ENCODE results near the gene MLXIP. TPM values are rescaled to one million over a fixed set of nuclear protein-coding genes. Genes with fewer than 3 reads are reported as not detected.

Gene MLXIP
- total and polyA plus RNA-seq, 2 of the 13 experiments (the other 11 are each of a cell fraction or from before 2014, with no cell fraction given) = 5.3 to 6.7 TPM

DNA sequence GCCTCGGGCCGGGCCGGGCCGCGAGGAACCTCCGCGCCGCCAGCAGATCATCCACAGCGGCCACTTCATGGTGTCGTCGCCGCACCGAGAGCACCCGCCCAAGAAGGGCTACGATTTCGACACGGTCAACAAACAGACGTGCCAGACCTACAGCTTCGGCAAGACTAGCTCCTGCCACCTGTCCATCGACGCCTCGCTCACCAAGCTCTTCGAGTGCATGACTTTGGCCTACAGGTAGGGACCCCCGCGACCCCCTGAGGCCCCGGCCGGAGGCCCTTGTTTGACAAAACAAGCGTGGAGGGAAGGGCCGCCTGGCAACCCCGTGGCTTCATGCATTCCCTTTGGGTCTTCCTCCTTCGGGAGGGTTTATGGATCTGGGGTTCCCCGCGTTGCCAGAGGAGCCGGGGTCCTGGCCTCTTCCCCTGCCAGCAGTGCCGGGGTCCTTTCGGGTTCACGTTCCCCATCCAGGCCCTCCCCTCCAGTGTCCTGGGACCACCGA, 526 bp downstream of the MLXIP start (continued):
- TF ChIP-seq NFAT5 (CRISPR knock-in tag; IDR thresholded peaks at IDR 0.05) = peak; percentile 88; the same call in 1 of the 2 replicates
- 0 out of 2 replicates have a peak, but pooled peaks have one; percentile 11 for TF ChIP-seq SOX5 (CRISPR knock-in tag; IDR thresholded peaks at IDR 0.05; ENCODE audit: borderline replicate concordance)
- TF ChIP-seq HES4 (CRISPR knock-in tag; IDR thresholded peaks at IDR 0.05; ENCODE audit: borderline replicate concordance) = peak; percentile 95; the same call in 1 of the 2 replicates
- peak; percentile 47; the same call in 1 of the 2 replicates for TF ChIP-seq ZNF12 (CRISPR knock-in tag; IDR thresholded peaks at IDR 0.05)
- no peak for TF ChIP-seq SP1 (IDR thresholded peaks at IDR 0.05)
- no peak for TF ChIP-seq SP1 (CRISPR knock-in tag; IDR thresholded peaks at IDR 0.05)
- TF ChIP-seq ZNF530 (CRISPR knock-in tag; IDR thresholded peaks at IDR 0.05; ENCODE audit: low read depth) = peak; percentile 89
- no peak for TF ChIP-seq SAFB2 (CRISPR knock-in tag; IDR thresholded peaks at IDR 0.05; ENCODE audit: borderline replicate concordance, low read depth)
- TF ChIP-seq CREM (IDR thresholded peaks at IDR 0.05) = no peak
- TF ChIP-seq CREM (CRISPR knock-in tag; IDR thresholded peaks at IDR 0.05) = no peak
- peak; percentile 79; the same call in 1 of the 2 replicates for TF ChIP-seq ZNF274 (CRISPR knock-in tag; IDR thresholded peaks at IDR 0.05)
- no peak for TF ChIP-seq ZNF75D (CRISPR knock-in tag; IDR thresholded peaks at IDR 0.05; ENCODE audit: borderline replicate concordance)
- TF ChIP-seq PTBP1 (IDR thresholded peaks at IDR 0.05; ENCODE audit: low read depth, low read length, poor library complexity, severe bottlenecking) = no peak
- TF ChIP-seq SYNCRIP (IDR thresholded peaks at IDR 0.05; ENCODE audit: insufficient read depth, low read depth, low read length) = no peak
- no peak for TF ChIP-seq DNMT1 (CRISPR knock-in tag; IDR thresholded peaks at IDR 0.05)
- peak; percentile 94 for TF ChIP-seq CCDC6 (CRISPR knock-in tag; IDR thresholded peaks at IDR 0.05)
- TF ChIP-seq ZNF430 (CRISPR knock-in tag; IDR thresholded peaks at IDR 0.05) = peak; percentile 69; the same call in 1 of the 2 replicates
- TF ChIP-seq, protein P1, sequence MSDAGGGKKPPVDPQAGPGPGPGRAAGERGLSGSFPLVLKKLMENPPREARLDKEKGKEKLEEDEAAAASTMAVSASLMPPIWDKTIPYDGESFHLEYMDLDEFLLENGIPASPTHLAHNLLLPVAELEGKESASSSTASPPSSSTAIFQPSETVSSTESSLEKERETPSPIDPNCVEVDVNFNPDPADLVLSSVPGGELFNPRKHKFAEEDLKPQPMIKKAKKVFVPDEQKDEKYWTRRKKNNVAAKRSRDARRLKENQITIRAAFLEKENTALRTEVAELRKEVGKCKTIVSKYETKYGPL (CRISPR knock-in tag; IDR thresholded peaks at IDR 0.05) = peak; percentile 83
- TF ChIP-seq MATR3 (CRISPR knock-in tag; IDR thresholded peaks at IDR 0.05) = no peak
- TF ChIP-seq SP2 (CRISPR knock-in tag; IDR thresholded peaks at IDR 0.05) = no peak
- no peak for TF ChIP-seq SNAPC2 (CRISPR knock-in tag; IDR thresholded peaks at IDR 0.05)
- TF ChIP-seq ZNF124 (CRISPR knock-in tag; IDR thresholded peaks at IDR 0.05) = peak; percentile 32; the same call in 1 of the 2 replicates
- TF ChIP-seq, protein P2, sequence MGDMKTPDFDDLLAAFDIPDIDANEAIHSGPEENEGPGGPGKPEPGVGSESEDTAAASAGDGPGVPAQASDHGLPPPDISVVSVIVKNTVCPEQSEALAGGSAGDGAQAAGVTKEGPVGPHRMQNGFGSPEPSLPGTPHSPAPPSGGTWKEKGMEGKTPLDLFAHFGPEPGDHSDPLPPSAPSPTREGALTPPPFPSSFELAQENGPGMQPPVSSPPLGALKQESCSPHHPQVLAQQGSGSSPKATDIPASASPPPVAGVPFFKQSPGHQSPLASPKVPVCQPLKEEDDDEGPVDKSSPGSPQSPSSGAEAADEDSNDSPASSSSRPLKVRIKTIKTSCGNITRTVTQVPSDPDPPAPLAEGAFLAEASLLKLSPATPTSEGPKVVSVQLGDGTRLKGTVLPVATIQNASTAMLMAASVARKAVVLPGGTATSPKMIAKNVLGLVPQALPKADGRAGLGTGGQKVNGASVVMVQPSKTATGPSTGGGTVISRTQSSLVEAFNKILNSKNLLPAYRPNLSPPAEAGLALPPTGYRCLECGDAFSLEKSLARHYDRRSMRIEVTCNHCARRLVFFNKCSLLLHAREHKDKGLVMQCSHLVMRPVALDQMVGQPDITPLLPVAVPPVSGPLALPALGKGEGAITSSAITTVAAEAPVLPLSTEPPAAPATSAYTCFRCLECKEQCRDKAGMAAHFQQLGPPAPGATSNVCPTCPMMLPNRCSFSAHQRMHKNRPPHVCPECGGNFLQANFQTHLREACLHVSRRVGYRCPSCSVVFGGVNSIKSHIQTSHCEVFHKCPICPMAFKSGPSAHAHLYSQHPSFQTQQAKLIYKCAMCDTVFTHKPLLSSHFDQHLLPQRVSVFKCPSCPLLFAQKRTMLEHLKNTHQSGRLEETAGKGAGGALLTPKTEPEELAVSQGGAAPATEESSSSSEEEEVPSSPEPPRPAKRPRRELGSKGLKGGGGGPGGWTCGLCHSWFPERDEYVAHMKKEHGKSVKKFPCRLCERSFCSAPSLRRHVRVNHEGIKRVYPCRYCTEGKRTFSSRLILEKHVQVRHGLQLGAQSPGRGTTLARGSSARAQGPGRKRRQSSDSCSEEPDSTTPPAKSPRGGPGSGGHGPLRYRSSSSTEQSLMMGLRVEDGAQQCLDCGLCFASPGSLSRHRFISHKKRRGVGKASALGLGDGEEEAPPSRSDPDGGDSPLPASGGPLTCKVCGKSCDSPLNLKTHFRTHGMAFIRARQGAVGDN (CRISPR knock-in tag; IDR thresholded peaks at IDR 0.05) = peak; percentile 83
